IPS-18a (cell line): ENCODE measurements around the gene AIMP1.

ENCODE experiments used
- H3K27ac ChIP-seq: one replicate; pipeline ENCODE4 v1.5.1; 2013; ENCODE audit warnings: low read length
- H3K27me3 ChIP-seq: one replicate; pipeline ENCODE4 v1.6.1; 2013; ENCODE audit warnings: mild to moderate bottlenecking, low read length; ENCODE audit not compliant: control insufficient read depth, insufficient read depth
- H3K36me3 ChIP-seq: one replicate; pipeline ENCODE4 v1.6.1; 2013; ENCODE audit warnings: low read depth, low read length; ENCODE audit not compliant: control insufficient read depth
- H3K4me1 ChIP-seq: one replicate; pipeline ENCODE4 v1.6.1; 2013; ENCODE audit warnings: low read depth, low read length; ENCODE audit not compliant: control insufficient read depth
- H3K4me3 ChIP-seq: one replicate; pipeline ENCODE4 v1.5.1; 2013; ENCODE audit warnings: low read length
- H3K9ac ChIP-seq: one replicate; pipeline ENCODE4 v1.6.1; 2013; ENCODE audit warnings: mild to moderate bottlenecking, low read length, moderate library complexity
- H3K9me3 ChIP-seq: one replicate; pipeline ENCODE4 v1.6.1; 2013; ENCODE audit warnings: low read depth, low read length; ENCODE audit not compliant: control insufficient read depth

Gene AIMP1

GRCh38 chr4:106315968-106316772 is at the start of gene AIMP1, which contains the start of gene TBCK:
AIMP1 (plus strand) TSS chr4:106316550; CDS start chr4:106325010, 8,460 bp downstream.
TBCK (minus strand) TSS chr4:106316209; CDS start chr4:106308960, 7,249 bp downstream.
- Histone ChIP-seq H3K27ac (peak within 1 kb of the TSS; percentile 99), H3K27me3 (no peaks in the 10 kb centered on the region), H3K9me3 (no peaks in the 10 kb centered on the region), H3K36me3 (no peaks in the 10 kb centered on the region), H3K4me1 (peaks cover 9% of the 10 kb centered on the region), H3K4me3 (peak within 1 kb of the TSS; percentile 85), H3K9ac (peak within 1 kb of the TSS; percentile 98)

GRCh38 chr4:106268786-106269185 is 47.6 kb upstream of the AIMP1 start:
- H3K36me3 ChIP-seq: no peaks in the 10 kb centered on the region
- H3K4me1 ChIP-seq: peaks cover 3% of the 10 kb centered on the region
- H3K27me3 ChIP-seq: no peaks in the 10 kb centered on the region
- H3K27ac ChIP-seq: no peak overlapping the region
- H3K9ac ChIP-seq: no peak overlapping the region
- no peak overlapping the region for H3K4me3 ChIP-seq
- no peaks in the 10 kb centered on the region for H3K9me3 ChIP-seq

- no peak overlapping the region for H3K9ac ChIP-seq
- H3K4me3 ChIP-seq: no peak overlapping the region
These were observed 46.6 kb upstream of the AIMP1 start for GRCh38 chr4:106269711-106270110.

GRCh38 chr4:106270736-106271135 is 45.6 kb upstream of the AIMP1 start:
- peaks cover 10% of the 10 kb centered on the region for H3K4me1 ChIP-seq
- H3K27me3 ChIP-seq: no peaks in the 10 kb centered on the region
- no peaks in the 10 kb centered on the region for H3K36me3 ChIP-seq
- no peak overlapping the region for H3K4me3 ChIP-seq
- no peak overlapping the region for H3K9ac ChIP-seq
- H3K27ac ChIP-seq: no peak overlapping the region
- no peaks in the 10 kb centered on the region for H3K9me3 ChIP-seq

More at GRCh38 chr4:106269711-106270110, 46.6 kb upstream of the AIMP1 start:
- no peaks in the 10 kb centered on the region for H3K36me3 ChIP-seq
- peaks cover 10% of the 10 kb centered on the region for H3K4me1 ChIP-seq
- H3K27ac ChIP-seq: no peak overlapping the region
- no peaks in the 10 kb centered on the region for H3K27me3 ChIP-seq
- H3K9me3 ChIP-seq: no peaks in the 10 kb centered on the region

GRCh38 chr4:106273831-106274230 is 42.5 kb upstream of the AIMP1 start:
- no peaks in the 10 kb centered on the region for H3K36me3 ChIP-seq
- no peaks in the 10 kb centered on the region for H3K27me3 ChIP-seq
- H3K9me3 ChIP-seq: no peaks in the 10 kb centered on the region
- H3K4me1 ChIP-seq: peaks cover 10% of the 10 kb centered on the region
- no peak overlapping the region for H3K9ac ChIP-seq
- no peak overlapping the region for H3K27ac ChIP-seq
- H3K4me3 ChIP-seq: no peak overlapping the region

- Histone ChIP-seq H3K4me1 (peaks cover 10% of the 10 kb centered on the region), H3K9me3 (no peaks in the 10 kb centered on the region), H3K27ac (no peak overlapping the region), H3K4me3 (no peak overlapping the region), H3K9ac (no peak overlapping the region), H3K27me3 (no peaks in the 10 kb centered on the region), H3K36me3 (no peaks in the 10 kb centered on the region)
These were observed 39.1 kb upstream of the AIMP1 start for GRCh38 chr4:106277140-106277675.

- Histone ChIP-seq H3K36me3 (no peaks in the 10 kb centered on the region), H3K9me3 (no peaks in the 10 kb centered on the region), H3K4me3 (no peak overlapping the region), H3K4me1 (peaks cover 3% of the 10 kb centered on the region), H3K9ac (no peak overlapping the region), H3K27me3 (no peaks in the 10 kb centered on the region), H3K27ac (no peak overlapping the region)
These were observed 32.1 kb upstream of the AIMP1 start for GRCh38 chr4:106284227-106284626.

GRCh38 chr4:106286611-106287010 is 29.7 kb upstream of the AIMP1 start:
- H3K9ac ChIP-seq: no peak overlapping the region
- no peak overlapping the region for H3K27ac ChIP-seq
- H3K27me3 ChIP-seq: no peaks in the 10 kb centered on the region
- H3K4me3 ChIP-seq: no peak overlapping the region
- no peaks in the 10 kb centered on the region for H3K36me3 ChIP-seq
- H3K9me3 ChIP-seq: no peaks in the 10 kb centered on the region
- peaks cover 3% of the 10 kb centered on the region for H3K4me1 ChIP-seq

- no peak overlapping the region for H3K4me3 ChIP-seq
- no peaks in the 10 kb centered on the region for H3K27me3 ChIP-seq
- no peaks in the 10 kb centered on the region for H3K36me3 ChIP-seq
- no peak overlapping the region for H3K9ac ChIP-seq
- H3K4me1 ChIP-seq: peaks cover 3% of the 10 kb centered on the region
- H3K9me3 ChIP-seq: no peaks in the 10 kb centered on the region
- H3K27ac ChIP-seq: peak overlapping the region; percentile 24
These were observed 28.9 kb upstream of the AIMP1 start for GRCh38 chr4:106287353-106287969.

GRCh38 chr4:106289737-106290136 is 26.6 kb upstream of the AIMP1 start:
- Histone ChIP-seq H3K27ac (no peak overlapping the region), H3K27me3 (no peaks in the 10 kb centered on the region), H3K36me3 (peaks cover 8% of the 10 kb centered on the region), H3K9me3 (no peaks in the 10 kb centered on the region), H3K4me1 (peaks cover 3% of the 10 kb centered on the region), H3K4me3 (no peak overlapping the region), H3K9ac (no peak overlapping the region)

GRCh38 chr4:106291678-106292077 is 24.7 kb upstream of the AIMP1 start:
- Histone ChIP-seq H3K36me3 (peaks cover 10% of the 10 kb centered on the region), H3K4me1 (peaks cover 3% of the 10 kb centered on the region), H3K9ac (no peak overlapping the region), H3K27ac (no peak overlapping the region), H3K27me3 (no peaks in the 10 kb centered on the region), H3K9me3 (no peaks in the 10 kb centered on the region), H3K4me3 (no peak overlapping the region)
